ENCODE results near the gene FRMD6. TPM values are rescaled to one million over a fixed set of nuclear protein-coding genes. Genes with fewer than 3 reads are reported as not detected.
A peak's percentile ranks its signal among the peaks of the same experiment; 100 is the strongest.

FRMD6 gene
- total RNA-seq, 4 donors from 2014 or later = 88.3 to 165 (median 119) TPM

DNA sequence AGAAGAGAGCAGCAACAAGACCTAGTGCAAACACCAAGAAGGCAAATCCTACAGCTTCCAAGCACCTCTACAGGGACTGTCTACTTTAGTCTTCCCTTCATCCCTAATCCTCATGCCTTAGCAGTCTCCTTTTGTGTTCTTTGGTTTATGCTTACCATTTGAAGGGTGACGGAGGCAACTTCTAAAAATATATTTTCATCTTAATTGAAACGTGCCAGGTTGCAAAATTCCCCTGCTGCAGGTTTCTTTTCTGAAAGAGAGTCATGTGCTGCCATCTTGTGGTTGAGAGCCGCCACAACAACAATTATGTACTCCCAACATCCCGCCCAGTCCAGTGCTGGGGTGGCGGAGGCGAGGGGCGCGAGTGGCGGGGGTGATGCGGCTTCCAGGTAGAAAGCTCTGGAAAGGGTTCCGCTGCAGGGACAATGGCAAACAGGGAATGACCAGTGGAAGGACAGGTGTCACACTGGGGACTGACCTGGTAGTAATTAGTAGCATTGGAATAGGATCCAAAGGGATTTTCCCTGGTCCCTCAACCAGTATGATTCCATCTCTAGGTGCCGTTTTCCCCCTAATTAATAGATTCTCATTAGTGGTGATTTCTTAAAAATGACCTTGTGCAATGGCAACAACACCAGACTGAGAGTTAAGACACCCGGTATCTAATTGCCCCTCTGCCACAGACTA is 128.4 kb downstream of the FRMD6 start:
- Histone ChIP-seq H3K36me3 (no peaks in the 10 kb centered on the region), H3K4me3 (no peak overlapping the region), H3K9me3 (no peaks in the 10 kb centered on the region), H3K4me1 (peaks cover 11% of the 10 kb centered on the region), H3K27me3 (no peaks in the 10 kb centered on the region), H3K27ac (no peak overlapping the region)
- peak; percentile 87 to 89 for DNase-seq (ENCODE audit: low spot score in 2 of 2)
- no peak for TF ChIP-seq POLR2AphosphoS5 (IDR thresholded peaks at IDR 0.05)
- TF ChIP-seq, protein P1, sequence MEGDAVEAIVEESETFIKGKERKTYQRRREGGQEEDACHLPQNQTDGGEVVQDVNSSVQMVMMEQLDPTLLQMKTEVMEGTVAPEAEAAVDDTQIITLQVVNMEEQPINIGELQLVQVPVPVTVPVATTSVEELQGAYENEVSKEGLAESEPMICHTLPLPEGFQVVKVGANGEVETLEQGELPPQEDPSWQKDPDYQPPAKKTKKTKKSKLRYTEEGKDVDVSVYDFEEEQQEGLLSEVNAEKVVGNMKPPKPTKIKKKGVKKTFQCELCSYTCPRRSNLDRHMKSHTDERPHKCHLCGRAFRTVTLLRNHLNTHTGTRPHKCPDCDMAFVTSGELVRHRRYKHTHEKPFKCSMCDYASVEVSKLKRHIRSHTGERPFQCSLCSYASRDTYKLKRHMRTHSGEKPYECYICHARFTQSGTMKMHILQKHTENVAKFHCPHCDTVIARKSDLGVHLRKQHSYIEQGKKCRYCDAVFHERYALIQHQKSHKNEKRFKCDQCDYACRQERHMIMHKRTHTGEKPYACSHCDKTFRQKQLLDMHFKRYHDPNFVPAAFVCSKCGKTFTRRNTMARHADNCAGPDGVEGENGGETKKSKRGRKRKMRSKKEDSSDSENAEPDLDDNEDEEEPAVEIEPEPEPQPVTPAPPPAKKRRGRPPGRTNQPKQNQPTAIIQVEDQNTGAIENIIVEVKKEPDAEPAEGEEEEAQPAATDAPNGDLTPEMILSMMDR (IDR thresholded peaks at IDR 0.05) = peak; percentile 60 to 79
- no peak for TF ChIP-seq EP300 (IDR thresholded peaks at IDR 0.05)
- WGBS = 6% methylated on average over 13 of the region's 13 CpGs

Other genes starting within 250 kb of the FRMD6 start
- gene GNG2, start 208.7 kb downstream of the FRMD6 start, total RNA-seq = 1 to 10 TPM; 3.6 to 8.1 (median 7.2) TPM

Measured in suprapubic skin (tissue), 4 donors.